Activated CD8-positive, alpha-beta T cell treated with anti-CD3 and anti-CD28 coated beads for 36 hours (primary cell): ENCODE measurements around the gene TGM6. TPM values are rescaled to one million over a fixed set of nuclear protein-coding genes. Genes with fewer than 3 reads are reported as not detected.

Experiments
- ATAC-seq: fragments of 200-7000 bp; cut with Tn5 transposase; one replicate; pipeline ENCODE4 v1.10.0; 2021; ENCODE audit warnings: mild to moderate bottlenecking, moderate library complexity
- CTCF ChIA-PET: fragments of 350-600 bp; sonication (Branson Sonifier 250); formaldehyde crosslinking; loops from one replicate; lab custom pipeline; 2021; ENCODE audit warnings: antibody characterized with exemption; lab: Charles Lee
- POLR2A ChIA-PET: fragments of 350-600 bp; sonication (Branson Sonifier 250); formaldehyde crosslinking; loops from one replicate; lab custom pipeline; 2021; ENCODE audit warnings: antibody characterized with exemption; lab: Charles Lee
- DNase-seq: peaks from one replicate; pipeline ENCODE4 v3.0.0-alpha.2; 2020
- H3K27ac Mint-ChIP-seq: one replicate; pipeline ENCODE4 v1.8.0; 2021; ENCODE audit warnings: mild to moderate bottlenecking, mixed read lengths
- H3K27me3 Mint-ChIP-seq: one replicate; pipeline ENCODE4 v1.8.0; 2021; ENCODE audit warnings: mixed read lengths
- H3K36me3 Mint-ChIP-seq: one replicate; pipeline ENCODE4 v1.8.0; 2021; ENCODE audit warnings: low read depth, mixed read lengths
- H3K4me1 Mint-ChIP-seq: one replicate; pipeline ENCODE4 v1.8.0; 2021; ENCODE audit warnings: low read depth, mixed read lengths
- H3K4me3 Mint-ChIP-seq: one replicate; pipeline ENCODE4 v1.8.0; 2021; ENCODE audit warnings: mild to moderate bottlenecking, moderate library complexity, mixed read lengths
- H3K9me3 Mint-ChIP-seq: one replicate; pipeline ENCODE4 v1.8.0; 2021; ENCODE audit warnings: mixed read lengths
- CTCF ChIP-seq: fragments of 200-600 bp; IDR thresholded peaks from one replicate; pipeline ENCODE4 v1.8.0; 2022; ENCODE audit warnings: antibody characterized with exemption, mild to moderate bottlenecking
- intact Hi-C: fragments of 100-400 bp; cut with micrococcal nuclease; formaldehyde crosslinking; loops from one replicate; pipeline ENCODE4 v1.10.0; 2022
- total RNA-seq, 2 experiments: library from RNA; stranded (reverse); gene quantifications; one replicate each; pipeline ENCODE4 v1.2.3, GENCODE V29; 2021

The TGM6 gene
- total RNA-seq, 2 experiments from 2014 or later: not detected

GRCh38 chr20:2365091-2365490 lies 15.6 kb upstream of the TGM6 start:
- intact Hi-C loops: no loop called here
- Mint-ChIP-seq H3K4me1 (no peaks in the 10 kb centered on the region), H3K4me3 (no peak overlapping the region), H3K36me3 (no peaks in the 10 kb centered on the region), H3K27ac (no peak overlapping the region), H3K9me3 (peaks cover 19% of the 10 kb centered on the region), H3K27me3 (peaks cover 16% of the 10 kb centered on the region)
- DNase-seq (no peak), ATAC-seq (no peak)
- CTCF ChIA-PET: interaction anchor here (0.6 to 2.6 kb wide), 3 partner anchors 22 to 88 kb away, joined by 3 to 8 read pairs (median 7); no protein-coding TSS in a partner anchor
- POLR2A ChIA-PET: no interaction called here
- no peak for TF ChIP-seq CTCF

- ChIA-PET CTCF (interaction anchor here (2.0 to 2.6 kb wide), 2 partner anchors 21 to 86 kb away, joined by 7 to 8 read pairs; no protein-coding TSS in a partner anchor), POLR2A (no interaction called here)
- H3K9me3 Mint-ChIP-seq: peaks cover 16% of the 10 kb centered on the region
- no peak overlapping the region for H3K27ac Mint-ChIP-seq
- no peak for TF ChIP-seq CTCF
- no peak overlapping the region for H3K4me3 Mint-ChIP-seq
- no peaks in the 10 kb centered on the region for H3K36me3 Mint-ChIP-seq
- intact Hi-C loops: no loop called here
- DNase-seq (no peak), ATAC-seq (no peak)
- H3K27me3 Mint-ChIP-seq: peaks cover 18% of the 10 kb centered on the region
- H3K4me1 Mint-ChIP-seq: no peaks in the 10 kb centered on the region
These were observed 15.0 kb upstream of the TGM6 start for GRCh38 chr20:2365666-2366065.

- Mint-ChIP-seq H3K27ac (no peak overlapping the region), H3K9me3 (peaks cover 2% of the 10 kb centered on the region), H3K4me1 (no peaks in the 10 kb centered on the region), H3K27me3 (peaks cover 26% of the 10 kb centered on the region), H3K4me3 (no peak overlapping the region), H3K36me3 (no peaks in the 10 kb centered on the region)
- ChIA-PET POLR2A (no interaction called here), CTCF (interaction anchor here (0.7 to 1.0 kb wide), 2 partner anchors 22 to 84 kb away, joined by 3 to 4 read pairs; no protein-coding TSS in a partner anchor)
- ATAC-seq: no peak
- DNase-seq: no peak
- intact Hi-C loops: no loop called here
- no peak for TF ChIP-seq CTCF
These were observed 12.1 kb upstream of the TGM6 start for GRCh38 chr20:2368621-2369020.

GRCh38 chr20:2373098-2373497 lies 7.6 kb upstream of the TGM6 start:
- no peak for TF ChIP-seq CTCF
- no peaks in the 10 kb centered on the region for H3K4me1 Mint-ChIP-seq
- no peak overlapping the region for H3K4me3 Mint-ChIP-seq
- H3K9me3 Mint-ChIP-seq: peaks cover 2% of the 10 kb centered on the region
- POLR2A ChIA-PET: no interaction called here
- intact Hi-C loops: no loop called here
- H3K27ac Mint-ChIP-seq: no peak overlapping the region
- peaks cover 26% of the 10 kb centered on the region for H3K27me3 Mint-ChIP-seq
- DNase-seq: no peak
- no peak for ATAC-seq
- H3K36me3 Mint-ChIP-seq: no peaks in the 10 kb centered on the region
- CTCF ChIA-PET: no interaction called here

GRCh38 chr20:2374346-2375125 lies 6.2 kb upstream of the TGM6 start:
- intact Hi-C loops: no loop called here
- Mint-ChIP-seq H3K4me3 (no peak overlapping the region), H3K27ac (no peak overlapping the region), H3K9me3 (no peaks in the 10 kb centered on the region), H3K36me3 (no peaks in the 10 kb centered on the region), H3K27me3 (peaks cover 26% of the 10 kb centered on the region), H3K4me1 (peaks cover 11% of the 10 kb centered on the region)
- no peak for ATAC-seq
- no peak for TF ChIP-seq CTCF
- ChIA-PET CTCF (interaction anchor here (0.9 kb wide), 1 partner anchor 13 kb away, joined by 3 read pairs; no protein-coding TSS in a partner anchor), POLR2A (no interaction called here)
- DNase-seq: no peak
